Measurements from ENCODE around the gene SPECC1. TPM values are rescaled to one million over a fixed set of nuclear protein-coding genes. Genes with fewer than 3 reads are reported as not detected.

Gene SPECC1
- polyA plus RNA-seq, 1 of the 3 experiments (the other 2 are of a cell fraction) = 11.2 TPM

GRCh38 chr17:20073055-20073979 is 64.2 kb downstream of the SPECC1 start:
- Histone ChIP-seq H3K27ac (ENCODE audit: low read depth in 2 of 2, low read length in 1 of 2) (no peak overlapping the region), H3K4me2 (no peak overlapping the region), H3K9me2 (no peaks in the 10 kb centered on the region), H4K20me1 (ENCODE audit: insufficient read depth) (no peaks in the 10 kb centered on the region), H2AFZ (ENCODE audit: low read depth) (no peak overlapping the region), H3K9me3 (no peaks in the 10 kb centered on the region), H3K4me3 (ENCODE audit: low read depth in 2 of 2, low read length in 1 of 2) (no peak overlapping the region), H3F3A (replicated peaks; ENCODE audit: insufficient read depth) (peaks cover 4% of the 10 kb centered on the region), H3K9ac (no peak overlapping the region), H3K4me1 (ENCODE audit: control insufficient read depth in 1 of 2, insufficient read depth in 2 of 2, low read depth in 1 of 2, low read length in 1 of 2) (no peaks in the 10 kb centered on the region; a peak in 1 of 4 replicates), H3K36me3 (replicated peaks in 1 of 2; ENCODE audit: control insufficient read depth in 1 of 2, insufficient read depth in 2 of 2, low read length in 1 of 2) (no peaks in the 10 kb centered on the region), H3K79me2 (ENCODE audit: insufficient read depth) (no peaks in the 10 kb centered on the region), H3K27me3 (ENCODE audit: insufficient read depth) (no peaks in the 10 kb centered on the region)
- TF ChIP-seq RXRA (IDR thresholded peaks at IDR 0.05; ENCODE audit: borderline replicate concordance, low read depth) (no peak), TCF12 (IDR thresholded peaks at IDR 0.05) (no peak), USF2 (IDR thresholded peaks at IDR 0.05; ENCODE audit: borderline replicate concordance, low read depth, low read length) (no peak), JUND (IDR thresholded peaks at IDR 0.05) (no peak)
- ChIA-PET CTCF (interaction anchor here (0.6 to 2.0 kb wide), 4 partner anchors 39 to 80 kb away, joined by 3 to 6 read pairs (median 4); no protein-coding TSS in a partner anchor), POLR2A (no interaction called here)
- DNase-seq = no peak
- WGBS (ENCODE audit: low lambda C conversion rate) = 78% methylated on average over 14 of the region's 14 CpGs

- H3K36me3 ChIP-seq (replicated peaks in 1 of 2; ENCODE audit: control insufficient read depth in 1 of 2, insufficient read depth in 2 of 2, low read length in 1 of 2) = no peaks in the 10 kb centered on the region
- no peak overlapping the region for H3K9ac ChIP-seq
- H3K27me3 ChIP-seq (ENCODE audit: insufficient read depth) = no peaks in the 10 kb centered on the region
- TF ChIP-seq MEF2A (IDR thresholded peaks at IDR 0.05; ENCODE audit: borderline replicate concordance, low read depth) (no peak), USF1 (IDR thresholded peaks at IDR 0.05; ENCODE audit: borderline replicate concordance, low read depth) (no peak), RCOR1 (IDR thresholded peaks at IDR 0.05; ENCODE audit: low read length) (no peak)
- ChIA-PET CTCF (interaction anchor here (0.6 to 1.7 kb wide), 2 partner anchors 40 to 153 kb away, joined by 3 read pairs; no protein-coding TSS in a partner anchor), POLR2A (no interaction called here)
- H3K9me2 ChIP-seq = no peaks in the 10 kb centered on the region
- H3K4me1 ChIP-seq (ENCODE audit: control insufficient read depth in 1 of 2, insufficient read depth in 2 of 2, low read depth in 1 of 2, low read length in 1 of 2) = no peaks in the 10 kb centered on the region; a peak in 1 of 4 replicates
- H3K4me3 ChIP-seq (ENCODE audit: low read depth in 2 of 2, low read length in 1 of 2) = no peak overlapping the region
- H3K27ac ChIP-seq (ENCODE audit: low read depth in 2 of 2, low read length in 1 of 2) = no peak overlapping the region
- peaks cover 4% of the 10 kb centered on the region for H3F3A ChIP-seq (replicated peaks; ENCODE audit: insufficient read depth)
- no peaks in the 10 kb centered on the region for H4K20me1 ChIP-seq (ENCODE audit: insufficient read depth)
- no peak overlapping the region for H3K4me2 ChIP-seq
- H3K79me2 ChIP-seq (ENCODE audit: insufficient read depth) = no peaks in the 10 kb centered on the region
- no peaks in the 10 kb centered on the region for H3K9me3 ChIP-seq
- no peak overlapping the region for H2AFZ ChIP-seq (ENCODE audit: low read depth)
- WGBS (ENCODE audit: low lambda C conversion rate) = 78% methylated on average over 7 of the region's 7 CpGs
- DNase-seq = no peak
Measured at GRCh38 chr17:20074001-20074400, 64.8 kb downstream of the SPECC1 start.

- Histone ChIP-seq H3K4me1 (ENCODE audit: control insufficient read depth in 1 of 2, insufficient read depth in 2 of 2, low read depth in 1 of 2, low read length in 1 of 2) (no peaks in the 10 kb centered on the region; a peak in 1 of 4 replicates), H3F3A (replicated peaks; ENCODE audit: insufficient read depth) (peaks cover 4% of the 10 kb centered on the region), H3K9me3 (no peaks in the 10 kb centered on the region), H2AFZ (ENCODE audit: low read depth) (no peak overlapping the region), H3K9ac (no peak overlapping the region), H3K4me2 (no peak overlapping the region), H4K20me1 (ENCODE audit: insufficient read depth) (no peaks in the 10 kb centered on the region), H3K27me3 (ENCODE audit: insufficient read depth) (no peaks in the 10 kb centered on the region), H3K9me2 (no peaks in the 10 kb centered on the region), H3K4me3 (ENCODE audit: low read depth in 2 of 2, low read length in 1 of 2) (no peak overlapping the region), H3K79me2 (ENCODE audit: insufficient read depth) (no peaks in the 10 kb centered on the region), H3K36me3 (replicated peaks in 1 of 2; ENCODE audit: control insufficient read depth in 1 of 2, insufficient read depth in 2 of 2, low read length in 1 of 2) (no peaks in the 10 kb centered on the region), H3K27ac (ENCODE audit: low read depth in 2 of 2, low read length in 1 of 2) (no peak overlapping the region)
- ChIA-PET CTCF (interaction anchor here (1.6 to 1.7 kb wide), 2 partner anchors 12 to 152 kb away, joined by 3 to 5 read pairs; no protein-coding TSS in a partner anchor), POLR2A (no interaction called here)
- 93% methylated on average over 3 of the region's 3 CpGs for WGBS (ENCODE audit: low lambda C conversion rate)
- no peak for DNase-seq
- TF ChIP-seq CTCF (IDR thresholded peaks at IDR 0.05) = no peak
- TF ChIP-seq RCOR1 (IDR thresholded peaks at IDR 0.05; ENCODE audit: low read length) = no peak
- no peak for TF ChIP-seq EP300 (IDR thresholded peaks at IDR 0.05; ENCODE audit: borderline replicate concordance in 1 of 2, low read depth in 1 of 2, low read length in 1 of 2)
- no peak for TF ChIP-seq NRF1 (IDR thresholded peaks at IDR 0.05; ENCODE audit: low read depth, low read length)
- no peak for TF ChIP-seq IRF3 (IDR thresholded peaks at IDR 0.05; ENCODE audit: low read depth, low read length)
- TF ChIP-seq MEF2A (IDR thresholded peaks at IDR 0.05; ENCODE audit: borderline replicate concordance, low read depth) = no peak
- no peak for TF ChIP-seq MXI1 (IDR thresholded peaks at IDR 0.05; ENCODE audit: low read depth, low read length)
- no peak for TF ChIP-seq FOXJ3 (CRISPR knock-in tag; IDR thresholded peaks at IDR 0.05)
- TF ChIP-seq RXRA (IDR thresholded peaks at IDR 0.05; ENCODE audit: borderline replicate concordance, low read depth) = no peak
- TF ChIP-seq ELF1 (IDR thresholded peaks at IDR 0.05) = no peak
Measured at GRCh38 chr17:20074489-20074888, 65.3 kb downstream of the SPECC1 start.
